ENCODE data around the gene VIT.

DNA sequence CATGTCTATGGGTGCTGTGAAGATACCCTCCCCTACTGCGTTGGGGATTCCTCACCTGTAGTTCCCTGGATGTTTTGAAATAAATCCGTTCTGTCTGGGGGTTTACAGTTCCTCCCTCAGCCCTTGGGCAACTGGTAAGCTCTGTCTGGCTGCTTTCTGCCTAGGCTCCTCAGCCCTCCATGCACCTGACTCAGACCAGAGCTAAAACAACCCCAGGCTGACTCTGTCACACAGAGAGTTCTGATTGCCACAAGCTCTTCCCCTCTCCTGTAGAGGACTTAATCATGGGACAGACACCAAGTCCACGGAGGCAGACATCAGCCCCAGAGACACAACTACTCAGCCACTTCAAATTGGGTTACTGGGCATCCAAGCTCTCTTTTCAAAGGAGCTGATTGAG, 6.3 kb downstream of the VIT start:
- TF ChIP-seq, protein P1, sequence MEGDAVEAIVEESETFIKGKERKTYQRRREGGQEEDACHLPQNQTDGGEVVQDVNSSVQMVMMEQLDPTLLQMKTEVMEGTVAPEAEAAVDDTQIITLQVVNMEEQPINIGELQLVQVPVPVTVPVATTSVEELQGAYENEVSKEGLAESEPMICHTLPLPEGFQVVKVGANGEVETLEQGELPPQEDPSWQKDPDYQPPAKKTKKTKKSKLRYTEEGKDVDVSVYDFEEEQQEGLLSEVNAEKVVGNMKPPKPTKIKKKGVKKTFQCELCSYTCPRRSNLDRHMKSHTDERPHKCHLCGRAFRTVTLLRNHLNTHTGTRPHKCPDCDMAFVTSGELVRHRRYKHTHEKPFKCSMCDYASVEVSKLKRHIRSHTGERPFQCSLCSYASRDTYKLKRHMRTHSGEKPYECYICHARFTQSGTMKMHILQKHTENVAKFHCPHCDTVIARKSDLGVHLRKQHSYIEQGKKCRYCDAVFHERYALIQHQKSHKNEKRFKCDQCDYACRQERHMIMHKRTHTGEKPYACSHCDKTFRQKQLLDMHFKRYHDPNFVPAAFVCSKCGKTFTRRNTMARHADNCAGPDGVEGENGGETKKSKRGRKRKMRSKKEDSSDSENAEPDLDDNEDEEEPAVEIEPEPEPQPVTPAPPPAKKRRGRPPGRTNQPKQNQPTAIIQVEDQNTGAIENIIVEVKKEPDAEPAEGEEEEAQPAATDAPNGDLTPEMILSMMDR (conservative IDR thresholded peaks at IDR 0.05; ENCODE audit: low read depth in 2 of 2) = no peak
- no peak for TF ChIP-seq EZH2 (IDR thresholded peaks at IDR 0.05; ENCODE audit: low read depth, unreplicated experiment)

Measured in GM23338 (cell line).